Osteocyte (in vitro differentiated cells): ENCODE measurements around the gene ARHGAP22. TPM values are rescaled to one million over a fixed set of nuclear protein-coding genes. Genes with fewer than 3 reads are reported as not detected.
A peak's percentile ranks its signal among the peaks of the same experiment; 100 is the strongest.

Experiments used
- DNase-seq: peaks from one replicate; pipeline ENCODE4 v3.0.0; 2021; ENCODE audit warnings: mixed read lengths; ENCODE audit not compliant: unreplicated experiment; ENCODE audit errors: extremely low spot score
- H3K27ac Mint-ChIP-seq: one replicate; pipeline ENCODE4 v1.8.0; 2021; ENCODE audit warnings: mild to moderate bottlenecking, mixed read lengths; ENCODE audit not compliant: unreplicated experiment
- H3K27me3 Mint-ChIP-seq: one replicate; pipeline ENCODE4 v1.8.0; 2021; ENCODE audit warnings: mixed read lengths; ENCODE audit not compliant: unreplicated experiment
- H3K36me3 Mint-ChIP-seq: one replicate; pipeline ENCODE4 v1.8.0; 2021; ENCODE audit warnings: mixed read lengths; ENCODE audit not compliant: unreplicated experiment
- H3K4me1 Mint-ChIP-seq: one replicate; pipeline ENCODE4 v1.8.0; 2021; ENCODE audit warnings: mixed read lengths; ENCODE audit not compliant: unreplicated experiment
- H3K4me3 Mint-ChIP-seq: one replicate; pipeline ENCODE4 v1.8.0; 2021; ENCODE audit warnings: mild to moderate bottlenecking, moderate library complexity, mixed read lengths; ENCODE audit not compliant: unreplicated experiment
- H3K9me3 Mint-ChIP-seq: one replicate; pipeline ENCODE4 v1.8.0; 2021; ENCODE audit warnings: mixed read lengths; ENCODE audit not compliant: unreplicated experiment
- total RNA-seq: library from RNA; stranded (reverse); gene quantifications from 2 replicates; pipeline ENCODE4 v1.2.1, GENCODE V29; 2021
- TF ChIP-seq, protein P1 (sequence below): fragments of 200-600 bp; sonication (generic); IDR thresholded peaks from 2 replicates; pipeline ENCODE4 v1.5.0; 2021; ENCODE audit warnings: antibody characterized with exemption, mild to moderate bottlenecking, moderate library complexity

ARHGAP22 gene
- total RNA-seq, 1 donor from 2014 or later, result 0.64 TPM

DNA sequence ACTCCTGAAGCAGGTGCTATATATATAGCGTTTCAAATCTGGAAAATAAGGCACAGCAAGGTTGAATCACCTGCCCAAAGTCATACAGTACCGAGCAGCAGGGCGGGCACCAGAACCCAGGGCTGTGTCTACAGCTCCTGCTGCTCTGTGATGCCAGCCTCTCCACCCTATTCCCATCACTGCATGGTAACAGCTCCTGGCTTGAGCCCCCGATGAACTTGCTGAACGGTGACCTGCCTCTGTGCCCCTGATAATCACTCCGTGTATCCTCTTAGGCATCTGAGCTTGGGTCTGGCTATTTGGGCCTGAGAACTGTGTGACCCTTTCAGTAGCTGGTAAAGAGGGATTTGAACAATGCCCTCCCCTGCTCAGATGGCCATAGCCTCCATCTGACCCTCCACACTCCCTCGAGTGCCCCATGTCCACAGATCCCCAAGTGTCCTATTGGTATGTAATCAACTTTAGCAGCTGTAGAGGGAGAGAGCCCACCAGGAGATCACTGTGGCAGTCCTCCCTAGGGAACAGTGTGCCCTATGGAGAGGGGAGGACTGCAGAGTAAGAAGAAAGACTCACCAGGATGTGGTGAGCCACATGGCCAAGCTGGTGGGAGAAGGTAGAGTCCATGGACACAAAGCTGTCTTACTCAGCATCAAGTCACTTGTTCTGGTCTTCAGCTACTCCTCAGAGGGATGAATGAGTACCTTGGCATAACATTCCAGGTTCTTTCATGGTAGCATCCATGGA lies 1.1 kb upstream of the ARHGAP22 start:
- H3K27ac Mint-ChIP-seq, result no peak overlapping the region
- DNase-seq, result peak; percentile 51
- TF ChIP-seq, protein P1, sequence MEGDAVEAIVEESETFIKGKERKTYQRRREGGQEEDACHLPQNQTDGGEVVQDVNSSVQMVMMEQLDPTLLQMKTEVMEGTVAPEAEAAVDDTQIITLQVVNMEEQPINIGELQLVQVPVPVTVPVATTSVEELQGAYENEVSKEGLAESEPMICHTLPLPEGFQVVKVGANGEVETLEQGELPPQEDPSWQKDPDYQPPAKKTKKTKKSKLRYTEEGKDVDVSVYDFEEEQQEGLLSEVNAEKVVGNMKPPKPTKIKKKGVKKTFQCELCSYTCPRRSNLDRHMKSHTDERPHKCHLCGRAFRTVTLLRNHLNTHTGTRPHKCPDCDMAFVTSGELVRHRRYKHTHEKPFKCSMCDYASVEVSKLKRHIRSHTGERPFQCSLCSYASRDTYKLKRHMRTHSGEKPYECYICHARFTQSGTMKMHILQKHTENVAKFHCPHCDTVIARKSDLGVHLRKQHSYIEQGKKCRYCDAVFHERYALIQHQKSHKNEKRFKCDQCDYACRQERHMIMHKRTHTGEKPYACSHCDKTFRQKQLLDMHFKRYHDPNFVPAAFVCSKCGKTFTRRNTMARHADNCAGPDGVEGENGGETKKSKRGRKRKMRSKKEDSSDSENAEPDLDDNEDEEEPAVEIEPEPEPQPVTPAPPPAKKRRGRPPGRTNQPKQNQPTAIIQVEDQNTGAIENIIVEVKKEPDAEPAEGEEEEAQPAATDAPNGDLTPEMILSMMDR, result no peak
- H3K9me3 Mint-ChIP-seq, result no peaks in the 10 kb centered on the region
- H3K4me3 Mint-ChIP-seq, result no peak overlapping the region
- no peaks in the 10 kb centered on the region for H3K36me3 Mint-ChIP-seq
- no peaks in the 10 kb centered on the region for H3K27me3 Mint-ChIP-seq
- H3K4me1 Mint-ChIP-seq, result peaks cover 22% of the 10 kb centered on the region

DNA sequence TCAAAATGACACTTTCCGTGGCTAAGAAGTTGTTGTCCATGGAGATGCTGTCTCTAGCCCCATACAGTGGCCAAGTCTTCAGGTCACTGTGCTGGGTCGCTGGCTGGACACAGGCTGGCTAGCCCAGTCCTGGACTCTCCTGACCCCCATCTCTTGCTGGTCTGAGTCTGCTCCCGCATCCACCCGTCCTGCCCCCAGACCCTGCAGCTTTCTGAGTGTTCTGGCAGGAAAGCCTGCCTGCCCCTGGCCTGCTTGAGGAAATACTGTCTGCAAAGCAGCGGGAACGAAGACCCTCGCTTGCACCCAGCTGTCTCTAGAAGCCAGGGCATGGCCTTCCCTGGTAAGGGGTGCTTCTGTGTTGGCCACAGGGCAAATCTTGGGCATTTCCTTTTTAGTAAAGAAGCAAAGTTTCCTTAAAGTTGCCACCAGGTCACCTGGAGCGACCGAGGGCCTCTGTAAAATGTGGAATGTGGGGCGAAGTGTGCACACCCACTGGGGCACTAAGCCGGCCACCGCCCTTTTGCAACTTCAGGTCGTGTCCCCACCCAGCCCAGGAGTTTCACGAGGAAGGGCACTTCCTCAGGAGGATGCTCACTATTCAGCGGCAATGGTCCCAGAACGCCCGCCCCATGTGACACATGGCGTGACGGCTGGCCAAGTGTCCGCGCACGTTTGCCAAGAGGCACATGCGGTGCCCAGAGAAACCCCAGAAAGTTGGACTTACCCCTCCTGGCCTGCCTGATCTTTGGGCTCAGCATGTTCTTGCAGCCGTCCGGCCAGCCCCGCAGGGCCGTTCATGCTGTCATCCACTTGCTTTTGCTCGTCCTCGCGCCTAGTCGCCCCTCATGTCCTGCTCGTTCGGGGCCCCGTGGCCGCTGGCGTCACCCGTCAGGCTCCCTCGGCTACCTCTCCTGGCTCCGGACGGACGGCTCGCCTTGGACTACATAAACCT lies 558 bp downstream of the ARHGAP22 start:
- no peaks in the 10 kb centered on the region for H3K36me3 Mint-ChIP-seq
- no peaks in the 10 kb centered on the region for H3K27me3 Mint-ChIP-seq
- DNase-seq, result peak; percentile 83
- no peaks in the 10 kb centered on the region for H3K9me3 Mint-ChIP-seq
- H3K4me1 Mint-ChIP-seq, result peaks cover 29% of the 10 kb centered on the region
- TF ChIP-seq, protein P1, result no peak
- no peak overlapping the region for H3K27ac Mint-ChIP-seq
- no peak overlapping the region for H3K4me3 Mint-ChIP-seq

DNA sequence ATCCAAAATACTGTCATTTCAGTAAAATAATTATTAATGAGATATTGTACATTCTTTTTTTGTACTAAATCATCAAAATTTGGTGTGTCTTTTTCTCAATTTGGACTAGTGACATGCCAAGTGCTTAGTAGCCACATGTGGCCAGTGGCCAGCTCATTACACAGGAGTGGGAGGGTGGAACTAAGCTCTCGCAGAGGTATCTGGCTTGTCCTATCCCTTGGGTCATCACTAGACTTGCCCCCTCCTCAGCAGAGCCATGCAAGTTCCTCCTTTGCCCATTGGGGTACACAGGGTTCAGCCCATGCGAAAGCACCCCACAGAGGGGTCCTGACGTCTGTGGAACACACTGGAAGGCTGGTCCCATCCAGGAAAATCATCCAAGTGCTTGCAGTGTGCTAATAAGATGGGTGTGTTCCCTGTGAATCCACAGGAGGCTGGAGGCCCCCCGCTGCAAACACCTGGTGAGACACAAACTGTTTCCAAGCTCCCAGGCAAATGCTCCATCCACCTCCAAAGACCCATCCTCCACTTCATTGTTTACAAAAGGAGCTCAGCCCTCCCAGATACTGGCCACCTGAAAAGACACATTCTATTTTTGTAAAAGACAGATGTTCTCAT lies 1.3 kb downstream of the ARHGAP22 start:
- H3K9me3 Mint-ChIP-seq, result no peaks in the 10 kb centered on the region
- H3K27ac Mint-ChIP-seq, result no peak overlapping the region
- no peaks in the 10 kb centered on the region for H3K27me3 Mint-ChIP-seq
- H3K36me3 Mint-ChIP-seq, result no peaks in the 10 kb centered on the region
- TF ChIP-seq, protein P1, result no peak
- DNase-seq, result peak; percentile 48
- H3K4me1 Mint-ChIP-seq, result peaks cover 32% of the 10 kb centered on the region
- no peak overlapping the region for H3K4me3 Mint-ChIP-seq

DNA sequence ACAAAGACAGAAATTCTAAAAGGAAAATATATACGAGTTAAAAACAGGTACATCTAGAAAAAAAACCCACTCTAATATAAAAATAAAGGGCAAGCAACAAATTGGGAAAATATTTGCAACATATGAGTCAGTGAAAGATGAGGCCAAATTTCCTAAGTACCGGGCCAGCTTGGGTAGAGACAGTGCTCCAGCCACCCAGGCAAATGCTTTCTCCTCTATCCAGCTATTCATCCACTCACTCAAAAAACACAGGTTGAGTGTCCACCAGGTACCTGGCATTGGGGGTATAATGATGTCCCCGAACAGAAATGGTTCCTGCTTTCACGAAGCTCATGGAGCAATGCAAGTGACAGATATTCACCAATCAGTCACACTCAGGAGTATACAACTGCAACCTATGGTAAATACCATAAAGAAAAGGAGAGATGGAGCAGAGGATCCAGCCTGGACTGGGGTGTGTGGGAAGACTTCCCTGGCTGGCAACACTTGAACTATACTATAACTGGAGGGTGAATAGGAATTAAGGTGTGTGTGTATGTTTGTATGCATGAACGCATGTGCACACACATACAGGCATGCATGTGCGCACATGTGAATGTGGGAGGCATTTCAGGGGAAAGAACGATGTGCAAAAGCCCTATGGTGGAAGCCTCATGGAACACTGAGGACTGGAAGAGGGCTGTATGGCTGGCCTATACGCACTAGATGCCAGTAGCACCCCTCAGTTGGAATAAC lies 2.3 kb downstream of the ARHGAP22 start:
- TF ChIP-seq, protein P1, result no peak
- no peak overlapping the region for H3K4me3 Mint-ChIP-seq
- no peaks in the 10 kb centered on the region for H3K36me3 Mint-ChIP-seq
- no peaks in the 10 kb centered on the region for H3K27me3 Mint-ChIP-seq
- H3K4me1 Mint-ChIP-seq, result peaks cover 40% of the 10 kb centered on the region
- no peaks in the 10 kb centered on the region for H3K9me3 Mint-ChIP-seq
- peak; percentile 17 for DNase-seq
- no peak overlapping the region for H3K27ac Mint-ChIP-seq
